GM18498 (cell line): Measurements from ENCODE around the gene PRRT1B.

Experiments
- ATAC-seq: cut with Tn5 transposase; IDR thresholded peaks from one replicate; pipeline ENCODE4 v1.9.1; 2021; ENCODE audit warnings: mild to moderate bottlenecking, moderate library complexity; ENCODE audit not compliant: unreplicated experiment

Gene PRRT1B

GRCh38 chr9:131594906-131595665 lies 49.8 kb downstream of the PRRT1B start:
- no peak for ATAC-seq

- ATAC-seq = no peak
Observed at GRCh38 chr9:131595696-131596429, 50.5 kb downstream of the PRRT1B start.

- ATAC-seq = no peak
Observed at GRCh38 chr9:131596430-131596743, 51.1 kb downstream of the PRRT1B start.

GRCh38 chr9:131597246-131597645 lies 51.9 kb downstream of the PRRT1B start:
- ATAC-seq = no peak

GRCh38 chr9:131598121-131598520 lies 52.8 kb downstream of the PRRT1B start:
- no peak for ATAC-seq

- no peak for ATAC-seq
Observed at GRCh38 chr9:131601683-131602181, 56.4 kb downstream of the PRRT1B start.

- ATAC-seq = no peak
Observed at GRCh38 chr9:131603199-131603598, 57.9 kb downstream of the PRRT1B start.

- ATAC-seq = no peak
Observed at GRCh38 chr9:131603711-131604439, 58.6 kb downstream of the PRRT1B start.

- no peak for ATAC-seq
Observed at GRCh38 chr9:131605770-131606590, 60.7 kb downstream of the PRRT1B start.

- ATAC-seq = no peak
Observed at GRCh38 chr9:131606896-131607567, 61.7 kb downstream of the PRRT1B start.

- no peak for ATAC-seq
Observed at GRCh38 chr9:131607591-131607990, 62.3 kb downstream of the PRRT1B start.

- ATAC-seq = no peak
Observed at GRCh38 chr9:131608493-131609037, 63.2 kb downstream of the PRRT1B start.
